HG03460 (cell line): ENCODE results near the gene TDRD7.
"Not testable (repeated sequence)": the region's sequence is repeated elsewhere in the genome, so short reads cannot be mapped to it uniquely, and the experiment has no call there.

Experiments
- ATAC-seq: cut with Tn5 transposase; IDR thresholded peaks from one replicate; pipeline ENCODE4 v1.9.1; 2021; ENCODE audit not compliant: unreplicated experiment

Gene TDRD7

DNA sequence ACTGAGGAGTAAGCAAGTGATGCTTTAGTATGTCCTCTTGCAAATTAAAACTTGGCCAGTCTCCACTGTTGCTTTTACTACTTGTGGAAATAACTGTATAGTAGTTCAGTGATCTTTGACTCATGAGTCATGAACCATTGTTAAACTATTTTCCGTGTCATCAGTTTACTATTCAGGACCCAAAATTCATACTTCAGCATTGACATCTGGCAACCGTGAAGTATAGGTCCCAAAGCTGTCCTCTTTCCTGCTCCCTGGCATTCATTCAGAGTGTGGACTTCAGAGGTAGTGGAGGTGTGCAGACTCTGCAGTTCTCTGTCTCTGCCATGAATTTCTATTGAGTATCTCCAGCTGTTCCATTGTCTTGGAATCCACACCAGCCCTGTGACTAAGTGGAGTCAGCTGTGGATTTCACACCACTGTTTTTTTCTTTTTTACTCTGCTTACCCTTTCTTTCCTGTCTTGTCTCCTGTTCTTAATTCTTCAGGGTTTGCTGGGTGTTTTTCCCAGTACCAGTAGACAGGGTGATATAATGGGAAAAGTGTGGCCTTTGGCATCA lies 7.5 kb downstream of the TDRD7 start:
- ATAC-seq: no peak

DNA sequence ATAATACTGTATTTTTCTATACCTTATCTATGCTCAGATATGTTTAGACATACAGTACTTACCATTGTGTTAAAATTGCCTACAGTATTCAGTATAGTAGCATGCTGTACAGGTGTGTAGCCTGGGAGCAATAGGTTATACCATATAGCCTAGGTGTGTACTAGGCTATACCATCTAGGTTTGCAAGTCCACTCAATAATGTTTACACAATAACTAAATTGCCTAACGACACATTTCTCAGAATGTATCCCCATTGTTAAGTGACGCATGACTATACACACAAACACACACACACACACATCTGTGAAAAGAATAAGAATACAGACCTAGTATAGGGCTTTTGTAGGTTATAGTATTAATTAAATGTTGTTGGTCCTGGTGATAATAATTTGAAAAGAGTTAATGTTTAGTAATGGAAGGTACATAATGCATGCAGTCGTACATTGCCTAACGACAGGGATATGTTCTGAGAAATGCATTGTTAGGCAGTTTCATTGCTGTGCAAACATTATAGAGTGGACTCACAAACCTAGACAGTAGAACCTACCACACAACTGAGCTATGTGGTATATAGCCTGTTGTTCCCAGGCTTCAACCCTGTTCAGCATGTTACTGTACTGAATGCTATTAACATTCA lies 13.6 kb downstream of the TDRD7 start:
- ATAC-seq: no peak

DNA sequence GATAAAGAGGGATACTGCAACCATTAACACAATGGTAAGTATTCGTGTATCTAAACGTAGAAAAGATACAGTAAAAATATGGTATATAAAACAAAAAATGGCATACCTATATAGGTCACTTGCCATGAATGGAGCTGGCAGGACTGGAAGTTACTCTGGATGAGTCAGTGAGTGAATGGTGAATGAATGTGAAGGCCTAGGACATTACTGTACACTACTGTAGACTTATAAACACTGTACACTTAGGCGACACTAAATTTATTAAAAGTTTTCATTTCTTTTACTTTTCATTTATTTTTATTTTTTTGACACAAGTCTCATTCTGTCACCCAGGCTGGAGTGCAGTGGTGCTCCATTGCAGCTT lies 14.1 kb downstream of the TDRD7 start:
- ATAC-seq: no peak

DNA sequence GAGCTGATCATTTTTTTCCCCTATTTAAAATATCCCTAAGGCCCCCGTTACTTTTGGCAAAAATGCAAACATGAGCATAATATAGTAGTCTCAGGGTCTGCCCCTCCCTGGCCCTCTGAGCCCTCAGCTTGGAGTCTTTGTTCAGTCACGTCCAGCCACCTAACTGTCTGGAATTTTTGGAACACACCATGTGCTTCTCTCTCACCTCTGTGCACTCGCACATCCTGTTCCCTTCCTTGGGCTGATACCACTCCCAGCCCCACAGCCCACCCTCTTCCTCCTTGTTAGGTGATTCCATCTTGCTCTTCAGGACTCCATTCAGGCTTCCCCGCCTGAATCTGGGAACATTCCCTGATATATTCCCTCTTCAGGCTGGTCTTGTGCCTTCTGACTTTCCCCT lies 16.0 kb downstream of the TDRD7 start:
- no peak for ATAC-seq

DNA sequence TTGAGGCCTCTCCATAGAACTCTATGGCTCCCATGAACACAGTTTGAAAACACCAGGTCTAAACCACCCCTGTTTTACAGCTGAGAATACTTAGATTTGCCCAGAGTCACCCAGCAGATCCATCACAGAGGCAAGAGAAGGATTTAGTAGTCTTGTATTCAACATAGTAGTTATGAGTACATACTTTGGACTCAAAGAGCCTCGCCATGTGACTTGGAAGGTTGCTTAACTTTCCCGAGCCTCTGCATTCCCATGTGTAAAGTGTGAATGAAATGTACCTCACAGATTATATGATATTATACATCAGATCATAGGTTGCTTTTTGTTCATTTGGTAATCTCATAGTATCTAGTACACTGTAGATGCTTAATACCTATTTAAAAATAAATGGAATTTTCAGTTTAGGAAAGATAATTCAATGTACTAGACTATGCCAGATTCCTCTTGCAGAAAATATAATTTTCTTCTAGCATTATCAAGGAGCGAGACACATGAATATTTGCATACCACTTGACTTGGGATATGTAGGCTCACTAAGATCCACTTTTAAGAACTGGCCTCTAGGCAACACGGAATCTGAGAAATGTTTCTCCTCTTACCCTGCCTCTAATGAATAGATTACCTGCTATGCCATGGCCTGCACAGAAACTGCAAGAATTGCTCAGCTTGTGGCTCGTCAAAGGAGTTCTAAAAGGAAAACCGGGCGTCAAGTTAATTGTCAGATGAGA lies 18.6 kb downstream of the TDRD7 start:
- ATAC-seq: no peak

DNA sequence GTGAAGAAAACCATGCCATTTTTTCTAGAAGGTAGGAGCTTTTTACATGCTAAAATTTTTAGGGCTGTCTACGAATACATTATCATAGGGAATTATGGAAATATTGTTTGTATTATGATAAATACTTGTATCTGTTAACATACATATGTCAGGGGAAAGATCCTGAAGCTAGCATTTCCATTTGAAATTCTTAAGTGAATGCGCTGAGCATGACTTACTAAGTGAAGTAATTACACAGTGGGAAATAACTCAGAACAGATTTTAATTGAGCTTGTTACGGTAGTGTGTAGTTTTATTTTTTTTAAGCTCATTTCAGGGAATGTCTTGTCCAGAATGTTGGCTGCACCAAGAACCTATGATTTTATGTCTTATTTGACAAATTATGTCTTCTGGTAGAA lies 19.1 kb downstream of the TDRD7 start:
- ATAC-seq: no peak

DNA sequence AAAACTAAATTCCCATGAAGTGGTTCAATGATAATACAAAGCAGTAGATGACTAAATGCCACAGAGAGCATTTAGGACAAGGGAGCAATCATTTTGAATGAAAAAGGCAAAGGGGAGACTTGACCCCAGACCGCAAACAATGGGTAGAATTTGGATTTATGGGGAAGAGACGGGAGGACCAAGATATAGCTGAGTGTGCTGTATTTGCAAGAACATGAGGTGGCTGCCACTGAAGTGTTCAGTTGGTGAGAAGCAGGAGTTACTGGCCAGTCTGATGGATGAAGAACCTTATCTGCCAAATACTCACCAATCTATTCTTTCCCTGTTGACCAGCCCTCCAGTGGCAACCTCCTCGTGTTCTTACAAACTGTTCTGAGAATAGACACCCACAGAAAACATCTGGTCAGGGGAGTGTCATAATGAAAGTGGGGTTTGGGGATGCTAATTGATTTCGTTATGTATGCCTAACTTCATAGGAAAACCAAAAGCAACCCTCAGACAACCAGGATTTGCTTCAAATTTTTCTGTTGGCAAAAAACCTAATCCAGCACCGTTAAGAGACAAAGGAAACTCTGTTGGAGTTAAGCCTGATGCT lies 19.8 kb downstream of the TDRD7 start:
- ATAC-seq: no peak

DNA sequence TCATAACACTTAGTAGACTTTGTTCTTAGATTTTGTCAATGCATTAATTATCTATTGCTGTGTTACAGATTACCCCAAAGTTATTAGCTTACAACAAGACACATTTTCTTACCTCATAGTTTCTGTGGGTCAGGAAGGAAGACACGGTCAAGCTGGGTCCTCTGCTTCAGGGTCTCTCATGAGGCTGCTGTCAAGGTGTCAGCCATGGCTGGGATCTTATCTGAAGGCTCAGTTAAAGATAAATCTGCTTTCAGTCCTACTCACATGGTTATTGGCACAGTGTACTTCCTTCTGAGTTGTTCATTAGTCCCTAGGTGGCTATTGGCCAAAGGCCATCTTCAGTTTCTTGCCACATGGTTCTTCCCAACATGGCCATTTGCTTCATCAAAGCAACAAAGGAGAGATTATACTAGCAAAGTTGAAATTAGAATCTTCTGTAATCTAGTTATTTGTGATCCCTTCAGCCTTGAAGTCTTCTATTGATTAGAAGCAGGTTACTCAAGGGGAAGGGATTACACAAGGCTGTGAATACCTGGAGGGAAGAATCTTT lies 25.2 kb downstream of the TDRD7 start:
- ATAC-seq: no peak

DNA sequence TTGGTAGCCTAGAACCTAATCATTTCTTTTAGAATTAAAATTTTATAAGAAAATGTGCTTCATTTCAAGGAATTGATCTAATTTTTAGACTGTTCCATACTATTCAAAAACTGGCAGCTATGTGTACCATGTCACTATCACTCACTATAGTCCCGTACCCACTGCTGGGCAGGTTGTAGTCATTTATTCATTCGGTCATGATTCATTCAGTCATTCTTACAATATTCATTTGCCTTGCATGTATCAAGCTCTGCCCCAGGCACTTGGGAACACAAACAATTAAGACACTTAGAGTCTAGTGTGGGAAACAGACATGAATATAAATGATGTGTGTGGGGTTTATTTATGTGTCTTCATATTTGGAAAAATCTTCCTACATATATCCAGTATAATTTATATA lies 26.4 kb downstream of the TDRD7 start:
- no peak for ATAC-seq

DNA sequence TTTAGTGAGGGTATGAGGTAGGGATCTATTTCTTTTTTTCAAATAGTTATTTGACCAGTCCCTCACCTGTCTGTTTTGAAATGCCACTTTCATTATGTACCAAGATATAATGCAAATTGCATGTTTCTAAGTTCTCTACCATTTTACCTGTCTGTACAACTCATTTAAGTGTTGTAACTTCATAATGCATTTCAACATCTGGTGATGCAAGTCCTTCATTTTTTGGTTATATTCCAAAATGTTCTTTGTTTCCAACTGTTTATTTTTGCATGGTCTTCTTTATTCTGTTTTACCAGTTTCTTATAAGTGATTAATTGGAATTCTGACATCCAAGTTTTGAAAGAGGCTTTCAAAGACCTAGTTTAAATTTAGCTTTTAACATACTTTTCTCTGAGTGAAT lies 26.8 kb downstream of the TDRD7 start:
- no peak for ATAC-seq

DNA sequence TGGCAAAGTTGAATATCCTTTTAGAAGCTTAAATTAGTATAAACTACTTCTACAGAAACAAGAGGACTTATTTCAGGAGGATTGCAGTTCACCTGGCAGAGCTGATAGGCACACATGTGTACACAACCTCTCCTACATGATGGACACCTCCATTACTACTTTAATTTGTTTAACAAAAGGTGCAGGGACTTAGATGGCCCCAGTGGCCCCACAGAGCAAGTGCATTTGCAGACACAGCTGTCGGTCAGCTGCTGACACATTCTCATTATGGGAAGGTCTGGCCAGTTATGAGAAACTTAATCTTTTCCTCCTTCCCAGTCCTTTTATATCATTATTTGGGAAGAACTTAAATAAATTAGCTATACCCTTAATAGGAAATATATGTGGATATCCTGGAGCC lies 28.3 kb downstream of the TDRD7 start:
- ATAC-seq: no peak

DNA sequence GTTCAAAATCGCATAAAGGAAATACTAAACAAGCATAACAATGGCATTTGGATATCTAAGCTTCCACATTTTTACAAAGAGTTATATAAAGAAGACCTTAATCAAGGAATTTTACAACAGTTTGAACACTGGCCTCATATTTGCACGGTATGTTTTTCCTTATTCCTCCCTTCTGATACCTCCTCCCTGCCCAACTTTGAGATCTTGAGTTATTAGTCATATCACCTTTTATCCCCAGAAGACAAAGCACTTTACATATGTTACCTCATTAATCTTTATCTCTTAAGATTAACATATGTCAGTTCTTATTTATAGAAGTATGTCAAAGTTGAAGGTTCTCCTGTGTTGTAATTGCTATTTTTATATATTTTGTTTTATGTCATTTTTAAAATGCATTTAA lies 29.8 kb downstream of the TDRD7 start:
- ATAC-seq: no peak

DNA sequence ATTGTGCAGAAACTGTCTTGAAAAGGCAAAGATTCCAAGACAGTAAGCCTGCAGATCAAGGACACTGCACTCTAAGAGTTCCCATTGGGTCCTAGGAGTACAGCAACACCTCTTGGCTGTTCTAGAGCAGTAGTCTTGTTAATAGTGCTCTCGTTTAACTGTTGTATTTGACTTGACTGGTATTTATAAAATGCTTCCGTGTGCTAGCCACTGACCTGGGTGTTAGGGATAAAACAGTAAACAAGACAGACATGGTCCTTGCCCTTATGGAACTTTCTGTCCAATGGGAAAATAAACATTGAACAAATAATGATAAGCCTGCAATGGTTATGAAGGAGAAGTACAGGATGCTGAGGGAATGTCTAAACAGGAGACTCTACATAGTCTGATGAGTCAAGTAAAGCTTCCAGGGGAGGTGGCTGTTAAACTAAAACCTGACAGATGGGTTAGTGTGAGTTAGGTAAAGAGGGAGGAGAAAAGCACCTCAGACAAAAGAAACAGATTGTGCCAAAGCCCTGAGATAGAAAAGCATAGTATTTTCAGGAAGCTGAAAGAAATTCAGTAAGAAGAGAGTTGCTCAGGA lies 33.3 kb downstream of the TDRD7 start:
- no peak for ATAC-seq

DNA sequence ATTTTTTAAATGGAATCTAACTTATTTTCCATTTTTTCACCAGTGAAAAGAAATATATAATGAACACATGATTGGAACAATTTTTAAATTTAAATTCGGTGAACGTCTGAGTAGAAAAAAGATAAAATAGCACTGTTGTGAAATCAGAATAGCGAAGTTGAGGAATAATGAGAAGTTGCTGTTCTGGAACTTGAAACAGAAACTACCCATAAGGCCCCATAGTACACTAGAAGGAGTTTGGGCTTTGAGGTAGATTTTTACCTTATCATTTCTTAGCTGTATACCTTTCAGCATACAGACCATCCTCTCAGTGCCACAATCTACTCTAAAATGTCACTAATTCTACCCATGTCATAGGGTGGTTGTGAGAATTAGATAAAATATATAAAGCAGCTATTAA lies 35.1 kb downstream of the TDRD7 start:
- no peak for ATAC-seq

DNA sequence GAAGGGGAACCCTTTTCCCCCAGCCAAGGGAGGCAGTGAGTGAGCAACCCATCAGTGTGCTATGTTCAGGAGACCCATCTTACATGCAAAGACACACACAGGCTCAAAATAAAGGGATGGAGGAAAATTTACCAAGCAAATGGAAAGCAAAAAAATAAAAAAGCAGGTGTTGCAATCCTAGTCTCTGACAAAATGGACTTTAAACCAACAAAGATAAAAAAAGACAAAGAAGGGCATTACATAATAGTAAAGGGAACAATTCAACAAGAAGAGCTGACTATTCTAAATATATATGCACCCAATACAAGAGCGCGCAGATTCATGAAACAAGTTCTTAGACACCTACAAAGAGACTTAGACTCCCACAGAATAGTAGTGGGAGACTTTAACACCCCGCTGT lies 41.7 kb downstream of the TDRD7 start:
- not testable (repeated sequence) for ATAC-seq

DNA sequence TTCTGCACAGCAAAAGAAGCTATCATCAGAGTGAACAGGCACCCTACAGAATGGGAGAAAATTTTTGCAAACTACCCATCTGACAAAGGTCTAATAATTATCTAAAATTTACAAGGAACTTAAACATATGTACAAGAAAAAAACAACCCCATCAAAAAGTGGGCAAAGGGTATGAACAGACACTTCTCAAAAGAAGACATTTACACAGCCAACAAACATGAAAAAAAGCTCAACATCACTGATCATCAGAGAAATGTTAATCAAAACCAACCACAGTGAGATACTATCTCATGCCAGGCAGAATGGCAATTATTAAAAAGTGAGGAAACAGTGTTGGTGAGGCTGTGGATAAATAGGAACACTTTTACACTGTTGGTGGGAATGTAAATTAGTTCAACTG lies 44.9 kb downstream of the TDRD7 start:
- ATAC-seq: not testable (repeated sequence)

DNA sequence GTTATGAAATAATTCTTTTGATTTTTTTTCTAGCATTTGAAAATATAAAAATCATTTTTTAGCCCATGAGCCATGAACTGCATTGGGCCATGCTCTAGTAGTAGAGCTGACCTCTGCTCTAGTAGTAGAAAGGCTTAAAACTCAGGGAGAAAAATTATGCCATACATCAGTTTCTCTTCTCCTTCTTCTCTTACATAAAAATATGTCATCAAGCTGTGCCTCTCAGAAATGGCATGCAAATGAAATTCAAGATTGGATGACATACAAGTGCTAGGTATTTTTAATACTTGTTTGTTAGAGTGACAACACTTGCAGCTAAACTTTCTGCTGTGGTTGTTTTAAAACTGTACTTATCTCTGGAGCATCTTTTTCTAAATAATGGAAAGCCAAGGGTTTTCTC lies 47.4 kb downstream of the TDRD7 start:
- no peak for ATAC-seq

DNA sequence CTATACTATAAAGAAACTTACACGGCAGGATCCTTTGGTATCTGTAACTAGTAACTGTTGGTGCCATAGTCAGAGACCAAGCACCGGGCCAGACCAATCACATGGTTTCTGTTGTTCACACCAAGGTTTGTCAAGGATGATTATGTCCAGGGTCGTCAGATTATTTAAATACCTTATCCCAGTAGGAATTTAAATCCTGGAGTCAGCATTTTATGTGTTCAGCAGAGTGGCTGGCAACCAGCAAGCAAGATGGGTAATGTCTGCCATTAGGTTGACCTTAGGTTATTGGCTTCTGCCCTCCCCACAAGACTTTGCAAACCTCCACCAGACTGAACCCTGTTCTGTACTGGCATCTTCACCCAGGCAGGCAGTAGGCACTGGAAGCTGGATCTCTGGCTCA lies 50.3 kb downstream of the TDRD7 start:
- no peak for ATAC-seq

DNA sequence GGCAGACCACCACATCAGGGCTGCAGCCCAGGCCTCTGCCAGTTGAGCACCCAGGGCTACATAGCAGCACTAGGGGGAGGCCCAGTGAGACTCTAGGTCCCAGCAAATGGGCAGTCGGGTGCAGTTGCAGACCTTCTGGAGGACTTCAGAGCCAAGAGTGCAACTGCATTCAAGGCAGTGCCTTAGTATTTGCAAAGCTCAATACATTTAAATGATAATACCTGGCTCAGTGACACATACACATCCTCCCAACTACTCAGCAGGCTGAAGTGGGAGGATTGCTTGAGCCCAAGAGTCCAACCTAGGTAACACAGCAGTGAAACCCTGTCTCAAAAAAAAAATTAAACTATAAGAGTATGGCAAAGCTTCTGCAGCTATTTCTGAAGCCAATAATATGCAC lies 51.0 kb downstream of the TDRD7 start:
- ATAC-seq: no peak

DNA sequence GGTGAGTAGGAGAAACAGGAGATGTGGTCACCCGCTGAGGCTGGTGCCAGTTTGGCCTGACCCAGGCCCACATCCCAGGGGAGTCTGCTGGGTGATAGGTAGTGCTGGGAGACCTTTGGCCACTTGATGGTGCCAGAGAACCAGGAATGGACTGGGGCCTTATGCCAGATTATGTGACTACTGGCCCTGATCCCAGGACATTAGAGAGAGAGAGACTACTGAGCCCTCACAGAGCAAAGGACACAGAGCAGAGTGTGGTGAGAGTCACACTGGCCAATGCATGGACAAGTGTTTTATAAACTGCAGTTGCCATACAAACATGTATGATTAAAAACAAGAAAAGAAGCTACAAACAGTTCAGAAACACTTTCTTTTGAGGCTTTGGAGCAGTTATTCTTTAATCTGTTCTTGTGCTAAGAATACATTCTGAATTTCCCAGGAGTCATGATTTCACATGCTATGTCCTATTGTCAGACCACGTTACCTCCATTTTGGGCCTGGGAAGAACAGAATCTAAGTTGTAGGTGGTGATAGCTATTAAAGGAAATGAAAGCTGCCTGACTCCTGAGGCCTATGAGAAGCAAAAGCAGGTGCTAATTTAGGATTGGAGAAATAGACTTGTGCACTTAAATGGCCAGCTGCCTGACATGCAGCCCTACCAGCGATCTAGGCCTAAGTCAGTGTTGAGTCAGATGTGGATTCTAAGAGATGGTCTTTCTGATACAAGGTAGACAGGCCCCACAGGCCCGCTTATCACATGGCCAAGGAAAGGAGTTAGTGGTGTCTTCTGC lies 57.0 kb downstream of the TDRD7 start:
- ATAC-seq: peak; percentile 77

DNA sequence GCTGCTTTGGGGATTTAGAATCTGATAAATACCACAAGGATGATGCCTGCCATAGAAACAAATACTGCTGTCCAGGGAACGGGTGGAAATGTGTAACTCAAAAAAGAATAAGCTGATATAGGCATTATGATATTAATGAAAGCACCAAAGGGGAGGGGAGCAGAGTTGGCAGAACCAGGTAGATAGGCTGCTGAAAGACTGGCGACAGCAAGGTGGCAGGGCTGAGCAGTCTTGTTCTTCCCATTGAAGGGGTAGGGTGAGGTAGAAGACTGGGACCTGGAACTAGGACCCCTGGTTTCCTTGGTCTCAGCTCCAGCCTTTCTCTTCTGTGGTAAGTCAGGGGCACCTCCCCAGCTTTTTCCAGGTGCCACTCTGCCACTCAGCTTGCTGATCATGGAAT lies 58.2 kb downstream of the TDRD7 start:
- ATAC-seq: no peak
